ENCODE measurements around the gene SLC22A23. TPM values are rescaled to one million over a fixed set of nuclear protein-coding genes. Genes with fewer than 3 reads are reported as not detected.

SLC22A23 gene
- total RNA-seq, 1 donor from 2014 or later: 19.4 TPM

GRCh38 chr6:3450888-3451287 is 6.0 kb downstream of the SLC22A23 start:
- Mint-ChIP-seq H3K36me3 (ENCODE audit: insufficient read depth) (peaks cover 4% of the 10 kb centered on the region), H3K27ac (no peak overlapping the region), H3K9me3 (ENCODE audit: low read depth) (no peaks in the 10 kb centered on the region), H3K4me1 (ENCODE audit: low read depth) (no peaks in the 10 kb centered on the region), H3K27me3 (no peaks in the 10 kb centered on the region), H3K4me3 (ENCODE audit: low read depth) (no peak overlapping the region)
- no peak for TF ChIP-seq CTCF (IDR thresholded peaks at IDR 0.05; ENCODE audit: unreplicated experiment)
- no peak for DNase-seq (ENCODE audit: low spot score, unreplicated experiment)

- TF ChIP-seq CTCF (IDR thresholded peaks at IDR 0.05; ENCODE audit: unreplicated experiment): no peak
- H3K27me3 Mint-ChIP-seq: no peaks in the 10 kb centered on the region
- H3K27ac Mint-ChIP-seq: no peak overlapping the region
- H3K4me1 Mint-ChIP-seq (ENCODE audit: low read depth): no peaks in the 10 kb centered on the region
- H3K36me3 Mint-ChIP-seq (ENCODE audit: insufficient read depth): peaks cover 4% of the 10 kb centered on the region
- DNase-seq (ENCODE audit: low spot score, unreplicated experiment): no peak
- H3K4me3 Mint-ChIP-seq (ENCODE audit: low read depth): no peak overlapping the region
- no peaks in the 10 kb centered on the region for H3K9me3 Mint-ChIP-seq (ENCODE audit: low read depth)
Observed at GRCh38 chr6:3449750-3450305, 7.0 kb downstream of the SLC22A23 start.

- peaks cover 3% of the 10 kb centered on the region for H3K4me1 Mint-ChIP-seq (ENCODE audit: low read depth)
- no peak overlapping the region for H3K4me3 Mint-ChIP-seq (ENCODE audit: low read depth)
- no peak for TF ChIP-seq CTCF (IDR thresholded peaks at IDR 0.05; ENCODE audit: unreplicated experiment)
- no peak overlapping the region for H3K27ac Mint-ChIP-seq
- peaks cover 4% of the 10 kb centered on the region for H3K36me3 Mint-ChIP-seq (ENCODE audit: insufficient read depth)
- no peaks in the 10 kb centered on the region for H3K27me3 Mint-ChIP-seq
- H3K9me3 Mint-ChIP-seq (ENCODE audit: low read depth): no peaks in the 10 kb centered on the region
- DNase-seq (ENCODE audit: low spot score, unreplicated experiment): no peak
Observed at GRCh38 chr6:3449321-3449720, 7.5 kb downstream of the SLC22A23 start.

GRCh38 chr6:3447005-3447404 is 9.8 kb downstream of the SLC22A23 start:
- no peaks in the 10 kb centered on the region for H3K27me3 Mint-ChIP-seq
- H3K36me3 Mint-ChIP-seq (ENCODE audit: insufficient read depth): peaks cover 4% of the 10 kb centered on the region
- peaks cover 11% of the 10 kb centered on the region for H3K4me1 Mint-ChIP-seq (ENCODE audit: low read depth)
- no peak for TF ChIP-seq CTCF (IDR thresholded peaks at IDR 0.05; ENCODE audit: unreplicated experiment)
- DNase-seq (ENCODE audit: low spot score, unreplicated experiment): no peak
- peak overlapping the region; percentile 9 for H3K27ac Mint-ChIP-seq
- no peaks in the 10 kb centered on the region for H3K9me3 Mint-ChIP-seq (ENCODE audit: low read depth)
- H3K4me3 Mint-ChIP-seq (ENCODE audit: low read depth): no peak overlapping the region

GRCh38 chr6:3446184-3446583 is 10.7 kb downstream of the SLC22A23 start:
- DNase-seq (ENCODE audit: low spot score, unreplicated experiment): no peak
- Mint-ChIP-seq H3K36me3 (ENCODE audit: insufficient read depth) (peaks cover 4% of the 10 kb centered on the region), H3K4me1 (ENCODE audit: low read depth) (peaks cover 11% of the 10 kb centered on the region), H3K27me3 (no peaks in the 10 kb centered on the region), H3K27ac (no peak overlapping the region), H3K9me3 (ENCODE audit: low read depth) (no peaks in the 10 kb centered on the region), H3K4me3 (ENCODE audit: low read depth) (no peak overlapping the region)
- TF ChIP-seq CTCF (IDR thresholded peaks at IDR 0.05; ENCODE audit: unreplicated experiment): no peak
